ENCODE measurements around the gene IDI2. TPM values are rescaled to one million over a fixed set of nuclear protein-coding genes. Genes with fewer than 3 reads are reported as not detected.
A peak's percentile ranks its signal among the peaks of the same experiment; 100 is the strongest.
"Not testable (repeated sequence)": the region's sequence is repeated elsewhere in the genome, so short reads cannot be mapped to it uniquely, and the experiment has no call there.

Gene IDI2
- not detected for polyA plus RNA-seq (2013, experiment 1 of 4)
- polyA plus RNA-seq (2013, experiment 2 of 4): not detected
- not detected for polyA plus RNA-seq (2013, experiment 3 of 4)
- not detected for polyA plus RNA-seq (2013, experiment 4 of 4)

GRCh38 chr10:1025683-1026082 is at the start of gene IDI2:
Gene IDI2, minus strand, starts transcription at chr10:1025859. Its CDS starts 1,136 bp downstream, at chr10:1024723.
- no peak within 1 kb of the TSS for H3K27ac ChIP-seq (ENCODE audit: insufficient read depth, low read depth, low read length, poor library complexity, severe bottlenecking)
- no peaks in the 10 kb centered on the region for H3K36me3 ChIP-seq (ENCODE audit: control insufficient read depth, insufficient read depth, low read length)
- no peaks in the 10 kb centered on the region for H3K4me1 ChIP-seq (ENCODE audit: control insufficient read depth, insufficient read depth, low read length)
- no peaks in the 10 kb centered on the region for H3K27me3 ChIP-seq (ENCODE audit: control insufficient read depth, insufficient read depth, low read length, poor library complexity, severe bottlenecking)
- H3K9me3 ChIP-seq (ENCODE audit: control insufficient read depth, low read length): no peaks in the 10 kb centered on the region
- no peak within 1 kb of the TSS for H3K4me3 ChIP-seq (ENCODE audit: insufficient read depth, low read depth, low read length)
- 100% methylated on average over 1 of the region's 1 CpG; no CpG with 5 or more reads in 1 of the 2 experiments for WGBS, 2 experiments

GRCh38 chr10:1074748-1075308 is 49.2 kb upstream of the IDI2 start:
- Histone ChIP-seq H3K4me1 (ENCODE audit: control insufficient read depth, insufficient read depth, low read length) (no peaks in the 10 kb centered on the region), H3K9me3 (ENCODE audit: control insufficient read depth, low read length) (no peaks in the 10 kb centered on the region), H3K4me3 (ENCODE audit: insufficient read depth, low read depth, low read length) (no peak overlapping the region), H3K27me3 (ENCODE audit: control insufficient read depth, insufficient read depth, low read length, poor library complexity, severe bottlenecking) (no peaks in the 10 kb centered on the region), H3K36me3 (ENCODE audit: control insufficient read depth, insufficient read depth, low read length) (peaks cover 5% of the 10 kb centered on the region), H3K27ac (ENCODE audit: insufficient read depth, low read depth, low read length, poor library complexity, severe bottlenecking) (no peak overlapping the region)
- WGBS, 2 experiments: 94 to 95% methylated on average over 18 of the region's 18 CpGs

GRCh38 chr10:1074052-1074747 is 48.5 kb upstream of the IDI2 start:
- H3K4me3 ChIP-seq (ENCODE audit: insufficient read depth, low read depth, low read length): no peak overlapping the region
- WGBS, 2 experiments: 95% methylated on average over 24 of the region's 24 CpGs
- H3K27ac ChIP-seq (ENCODE audit: insufficient read depth, low read depth, low read length, poor library complexity, severe bottlenecking): no peak overlapping the region
- H3K36me3 ChIP-seq (ENCODE audit: control insufficient read depth, insufficient read depth, low read length): peaks cover 5% of the 10 kb centered on the region
- no peaks in the 10 kb centered on the region for H3K27me3 ChIP-seq (ENCODE audit: control insufficient read depth, insufficient read depth, low read length, poor library complexity, severe bottlenecking)
- H3K4me1 ChIP-seq (ENCODE audit: control insufficient read depth, insufficient read depth, low read length): no peaks in the 10 kb centered on the region
- H3K9me3 ChIP-seq (ENCODE audit: control insufficient read depth, low read length): no peaks in the 10 kb centered on the region

GRCh38 chr10:1070919-1071318 is 45.3 kb upstream of the IDI2 start:
- Histone ChIP-seq H3K4me1 (ENCODE audit: control insufficient read depth, insufficient read depth, low read length) (no peaks in the 10 kb centered on the region), H3K9me3 (ENCODE audit: control insufficient read depth, low read length) (no peaks in the 10 kb centered on the region)
- 88 to 91% methylated on average over 7 of the region's 7 CpGs for WGBS, 2 experiments

GRCh38 chr10:1068380-1069361 is 43.0 kb upstream of the IDI2 start:
- Histone ChIP-seq H3K9me3 (ENCODE audit: control insufficient read depth, low read length) (no peaks in the 10 kb centered on the region), H3K27me3 (ENCODE audit: control insufficient read depth, insufficient read depth, low read length, poor library complexity, severe bottlenecking) (no peaks in the 10 kb centered on the region), H3K4me1 (ENCODE audit: control insufficient read depth, insufficient read depth, low read length) (peaks cover 3% of the 10 kb centered on the region), H3K27ac (ENCODE audit: insufficient read depth, low read depth, low read length, poor library complexity, severe bottlenecking) (no peak overlapping the region), H3K4me3 (ENCODE audit: insufficient read depth, low read depth, low read length) (no peak overlapping the region), H3K36me3 (ENCODE audit: control insufficient read depth, insufficient read depth, low read length) (no peaks in the 10 kb centered on the region)
- WGBS, 2 experiments: 91 to 97% methylated on average over 9 to 10 of the region's 10 CpGs

More at GRCh38 chr10:1070919-1071318, 45.3 kb upstream of the IDI2 start:
- Histone ChIP-seq H3K36me3 (ENCODE audit: control insufficient read depth, insufficient read depth, low read length) (no peaks in the 10 kb centered on the region), H3K27ac (ENCODE audit: insufficient read depth, low read depth, low read length, poor library complexity, severe bottlenecking) (no peak overlapping the region), H3K4me3 (ENCODE audit: insufficient read depth, low read depth, low read length) (no peak overlapping the region), H3K27me3 (ENCODE audit: control insufficient read depth, insufficient read depth, low read length, poor library complexity, severe bottlenecking) (no peaks in the 10 kb centered on the region)

- 83 to 87% methylated on average over 7 to 8 of the region's 8 CpGs for WGBS, 2 experiments
Measured at GRCh38 chr10:1066734-1067133, 41.1 kb upstream of the IDI2 start.

GRCh38 chr10:1064964-1065247 is 39.2 kb upstream of the IDI2 start:
- Histone ChIP-seq H3K27me3 (ENCODE audit: control insufficient read depth, insufficient read depth, low read length, poor library complexity, severe bottlenecking) (no peaks in the 10 kb centered on the region), H3K9me3 (ENCODE audit: control insufficient read depth, low read length) (no peaks in the 10 kb centered on the region), H3K4me3 (ENCODE audit: insufficient read depth, low read depth, low read length) (no peak overlapping the region), H3K4me1 (ENCODE audit: control insufficient read depth, insufficient read depth, low read length) (peaks cover 6% of the 10 kb centered on the region), H3K36me3 (ENCODE audit: control insufficient read depth, insufficient read depth, low read length) (no peaks in the 10 kb centered on the region), H3K27ac (ENCODE audit: insufficient read depth, low read depth, low read length, poor library complexity, severe bottlenecking) (no peak overlapping the region)
- WGBS, 2 experiments: 96 to 97% methylated on average over 4 of the region's 4 CpGs

More at GRCh38 chr10:1066734-1067133, 41.1 kb upstream of the IDI2 start:
- H3K9me3 ChIP-seq (ENCODE audit: control insufficient read depth, low read length); H3K27me3 ChIP-seq (ENCODE audit: control insufficient read depth, insufficient read depth, low read length, poor library complexity, severe bottlenecking); H3K27ac ChIP-seq (ENCODE audit: insufficient read depth, low read depth, low read length, poor library complexity, severe bottlenecking); H3K4me1 ChIP-seq (ENCODE audit: control insufficient read depth, insufficient read depth, low read length); H3K36me3 ChIP-seq (ENCODE audit: control insufficient read depth, insufficient read depth, low read length); H3K4me3 ChIP-seq (ENCODE audit: insufficient read depth, low read depth, low read length): not testable (repeated sequence)

- Histone ChIP-seq H3K9me3 (ENCODE audit: control insufficient read depth, low read length) (no peaks in the 10 kb centered on the region), H3K27me3 (ENCODE audit: control insufficient read depth, insufficient read depth, low read length, poor library complexity, severe bottlenecking) (no peaks in the 10 kb centered on the region), H3K36me3 (ENCODE audit: control insufficient read depth, insufficient read depth, low read length) (no peaks in the 10 kb centered on the region), H3K4me1 (ENCODE audit: control insufficient read depth, insufficient read depth, low read length) (peaks cover 6% of the 10 kb centered on the region), H3K4me3 (ENCODE audit: insufficient read depth, low read depth, low read length) (no peak overlapping the region), H3K27ac (ENCODE audit: insufficient read depth, low read depth, low read length, poor library complexity, severe bottlenecking) (peak overlapping the region; percentile 16)
- 90 to 93% methylated on average over 7 of the region's 7 CpGs for WGBS, 2 experiments
Measured at GRCh38 chr10:1063232-1063865, 37.7 kb upstream of the IDI2 start.

GRCh38 chr10:1061930-1062774 is 36.5 kb upstream of the IDI2 start:
- no peak overlapping the region for H3K4me3 ChIP-seq (ENCODE audit: insufficient read depth, low read depth, low read length)
- 95 to 96% methylated on average over 7 of the region's 7 CpGs for WGBS, 2 experiments
- no peak overlapping the region for H3K27ac ChIP-seq (ENCODE audit: insufficient read depth, low read depth, low read length, poor library complexity, severe bottlenecking)
- no peaks in the 10 kb centered on the region for H3K27me3 ChIP-seq (ENCODE audit: control insufficient read depth, insufficient read depth, low read length, poor library complexity, severe bottlenecking)
- no peaks in the 10 kb centered on the region for H3K9me3 ChIP-seq (ENCODE audit: control insufficient read depth, low read length)
- peaks cover 6% of the 10 kb centered on the region for H3K4me1 ChIP-seq (ENCODE audit: control insufficient read depth, insufficient read depth, low read length)
- no peaks in the 10 kb centered on the region for H3K36me3 ChIP-seq (ENCODE audit: control insufficient read depth, insufficient read depth, low read length)

All from ectodermal cell (in vitro differentiated cells).